ENCODE data around the gene DUS2. TPM values are rescaled to one million over a fixed set of nuclear protein-coding genes. Genes with fewer than 3 reads are reported as not detected.

The DUS2 gene
- total RNA-seq, result 11.3 TPM

DNA sequence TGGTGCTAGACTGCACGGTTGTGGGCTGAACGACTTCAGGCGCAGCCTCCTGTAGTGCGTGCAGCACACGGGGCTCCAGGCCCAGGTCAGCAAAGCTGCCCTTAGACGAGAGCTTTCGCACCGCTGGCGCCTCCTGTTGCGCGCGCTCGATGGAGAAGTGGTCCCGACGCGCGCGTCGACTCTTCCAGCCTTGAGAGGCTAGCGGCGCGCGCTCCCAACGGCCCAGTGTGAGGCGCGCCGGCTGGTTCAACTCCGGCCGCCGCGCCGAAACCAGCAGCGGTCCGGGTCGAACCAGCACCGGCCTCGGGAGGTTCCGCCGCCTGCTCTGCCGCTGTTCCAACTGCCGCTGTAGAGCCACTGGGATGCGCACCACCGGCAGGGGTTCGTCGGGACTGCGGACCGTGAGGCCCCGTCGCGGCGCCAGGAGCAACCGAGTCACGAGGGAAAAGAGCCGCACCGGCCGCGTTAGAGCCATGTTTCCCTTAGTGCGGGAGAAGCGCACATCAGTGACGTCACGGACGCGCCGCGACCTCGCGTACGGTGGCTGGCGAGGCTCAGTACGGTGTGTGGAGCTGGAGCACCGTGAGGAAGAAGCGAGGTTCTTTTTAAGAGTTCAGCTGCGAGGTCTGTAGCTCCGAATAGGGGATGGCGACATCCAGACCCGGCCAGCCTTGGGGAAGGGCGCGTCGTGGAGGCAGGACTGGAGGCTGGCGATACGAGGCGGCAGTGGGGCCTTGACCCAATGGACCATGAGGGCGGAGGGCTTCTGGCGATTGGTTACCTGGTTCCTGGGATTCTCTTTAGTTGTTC lies at the start of gene DUS2, which contains the start of gene DDX28:
DUS2 (plus strand) TSS at position 557 of the 810 bp plus-strand sequence. CDS start 14,740 bp downstream, outside the sequence.
DDX28 (minus strand) TSS at position 505 of the 810 bp plus-strand sequence; CDS start at position 475, 30 bp downstream.
- no peaks in the 10 kb centered on the region for H3K9me3 ChIP-seq (ENCODE audit: low read depth, low read length)
- H3K4me3 ChIP-seq (ENCODE audit: low read length), result peak within 1 kb of the TSS; percentile 90
- H3K4me1 ChIP-seq (ENCODE audit: insufficient read depth, low read length), result peaks cover 35% of the 10 kb centered on the region
- no peaks in the 10 kb centered on the region for H3K27me3 ChIP-seq (ENCODE audit: insufficient read depth, low read length)

DNA sequence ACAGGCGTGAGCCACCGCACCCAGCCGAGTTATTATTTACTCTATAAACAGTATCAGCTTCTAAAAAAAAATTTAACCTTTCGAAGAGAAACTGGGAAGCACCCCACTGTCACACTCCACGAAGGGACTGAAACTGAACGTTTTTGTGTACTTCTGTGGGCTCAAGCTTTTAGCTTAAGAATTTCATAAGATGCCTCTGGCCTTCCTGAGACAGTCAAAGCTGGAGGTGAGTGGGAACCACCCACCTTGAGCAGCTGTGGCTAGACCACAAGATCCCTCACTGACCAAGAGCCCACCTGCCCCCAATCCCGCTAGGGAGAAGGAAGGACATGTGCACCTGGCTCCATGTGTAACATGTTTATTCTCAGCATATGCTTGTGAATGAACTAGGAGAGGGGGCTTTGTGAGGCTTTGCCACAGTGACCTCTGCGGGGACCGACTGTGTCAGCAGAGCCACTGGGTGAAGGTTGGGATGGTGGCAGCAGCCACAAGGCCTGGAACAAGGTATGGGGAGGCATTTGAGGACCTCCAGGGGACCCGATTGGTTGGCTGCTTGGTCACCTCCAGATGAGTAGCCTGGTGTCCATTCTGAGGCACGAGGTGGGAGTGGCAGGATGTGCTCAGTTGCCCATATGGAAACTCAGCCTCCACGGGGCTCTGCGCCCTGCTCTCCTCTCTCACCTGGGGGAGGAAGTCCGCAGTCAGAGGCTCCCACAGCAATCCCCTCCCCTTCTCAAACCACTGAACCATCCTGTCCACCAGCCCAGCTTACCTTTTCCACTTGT lies 47.6 kb upstream of the DUS2 start:
- no peaks in the 10 kb centered on the region for H3K4me1 ChIP-seq (ENCODE audit: insufficient read depth, low read length)
- H3K9me3 ChIP-seq (ENCODE audit: low read depth, low read length), result no peaks in the 10 kb centered on the region
- H3K4me3 ChIP-seq (ENCODE audit: low read length), result no peak overlapping the region
- H3K27me3 ChIP-seq (ENCODE audit: insufficient read depth, low read length), result no peaks in the 10 kb centered on the region

DNA sequence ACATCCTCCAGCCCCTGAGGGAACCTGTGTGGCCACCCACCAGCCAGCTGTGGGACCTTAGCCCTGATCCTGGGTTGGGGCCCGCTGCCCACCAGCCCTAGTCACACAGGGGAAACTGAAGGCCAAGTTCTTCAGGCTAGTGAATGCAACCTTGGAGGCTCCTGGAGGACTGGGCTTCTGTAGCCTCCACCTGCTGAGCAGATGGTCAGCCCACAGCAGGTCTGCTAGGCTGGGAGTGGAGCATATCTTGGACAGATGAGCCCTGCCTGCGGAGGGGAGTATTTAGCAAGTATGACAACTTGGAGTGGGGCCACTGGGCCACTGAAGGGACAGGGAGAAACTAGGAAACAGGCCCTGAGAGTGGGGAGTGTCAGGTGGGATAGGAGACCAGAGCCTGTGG lies 46.9 kb upstream of the DUS2 start:
- Histone ChIP-seq H3K27me3 (ENCODE audit: insufficient read depth, low read length) (no peaks in the 10 kb centered on the region), H3K4me1 (ENCODE audit: insufficient read depth, low read length) (no peaks in the 10 kb centered on the region), H3K9me3 (ENCODE audit: low read depth, low read length) (no peaks in the 10 kb centered on the region), H3K4me3 (ENCODE audit: low read length) (no peak overlapping the region)

DNA sequence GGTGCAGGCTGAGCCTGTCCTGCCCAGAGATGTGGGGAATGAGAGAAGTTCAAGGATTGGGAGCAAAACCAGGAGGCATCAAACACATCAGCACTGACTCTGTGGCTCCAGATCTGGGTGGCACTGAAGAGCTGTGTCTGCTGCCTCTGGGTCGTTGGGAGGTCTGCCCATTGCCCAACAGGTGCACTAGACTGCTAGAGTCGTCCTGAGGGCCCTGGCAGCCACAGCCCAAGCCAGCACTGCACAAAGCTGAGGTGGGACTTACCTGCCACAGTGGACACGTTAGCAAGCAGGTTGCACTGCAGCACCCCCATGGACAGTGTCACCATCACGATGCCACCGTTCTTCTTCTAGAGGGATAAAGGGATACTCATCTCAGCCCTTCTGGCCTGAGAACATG lies 46.1 kb upstream of the DUS2 start:
- Histone ChIP-seq H3K27me3 (ENCODE audit: insufficient read depth, low read length) (no peaks in the 10 kb centered on the region), H3K4me3 (ENCODE audit: low read length) (no peak overlapping the region), H3K4me1 (ENCODE audit: insufficient read depth, low read length) (no peaks in the 10 kb centered on the region), H3K9me3 (ENCODE audit: low read depth, low read length) (no peaks in the 10 kb centered on the region)

DNA sequence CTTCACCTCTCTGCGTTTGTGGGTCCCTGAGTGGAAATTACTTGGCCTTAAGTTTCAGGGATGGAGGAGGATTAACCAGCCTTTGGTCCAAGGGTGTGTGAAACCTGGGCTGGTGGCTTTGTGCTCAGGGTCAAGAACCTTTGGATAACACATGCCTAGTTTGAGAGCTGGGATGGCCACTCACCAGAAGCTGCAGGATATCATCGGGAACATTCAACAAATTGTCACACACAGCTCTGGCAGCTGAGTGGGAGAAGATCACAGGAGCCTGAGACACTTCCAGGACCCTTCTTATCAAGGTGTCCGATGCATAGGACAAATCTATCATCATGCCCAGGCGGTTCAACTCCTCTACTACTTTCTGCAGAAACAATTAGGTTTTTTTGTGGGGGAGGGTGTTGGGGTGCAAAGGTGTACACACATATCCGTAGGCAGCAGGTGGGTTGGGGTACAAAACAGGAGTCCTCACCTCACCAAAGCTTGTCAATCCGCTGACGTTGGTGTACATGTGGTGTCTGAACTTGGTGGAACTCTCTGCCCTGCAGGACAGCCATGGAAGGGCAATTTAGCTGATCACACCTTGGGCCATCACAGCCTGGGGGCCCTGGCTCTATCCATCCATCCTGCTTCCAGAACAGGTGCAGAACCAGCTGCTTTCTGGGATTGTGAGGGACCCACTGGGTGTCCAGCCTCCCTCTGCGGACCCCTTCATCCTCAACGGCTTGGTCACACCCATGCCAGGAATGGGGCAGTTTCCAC lies 45.4 kb upstream of the DUS2 start:
- H3K9me3 ChIP-seq (ENCODE audit: low read depth, low read length), result no peaks in the 10 kb centered on the region
- no peaks in the 10 kb centered on the region for H3K4me1 ChIP-seq (ENCODE audit: insufficient read depth, low read length)
- H3K27me3 ChIP-seq (ENCODE audit: insufficient read depth, low read length), result no peaks in the 10 kb centered on the region
- no peak overlapping the region for H3K4me3 ChIP-seq (ENCODE audit: low read length)

DNA sequence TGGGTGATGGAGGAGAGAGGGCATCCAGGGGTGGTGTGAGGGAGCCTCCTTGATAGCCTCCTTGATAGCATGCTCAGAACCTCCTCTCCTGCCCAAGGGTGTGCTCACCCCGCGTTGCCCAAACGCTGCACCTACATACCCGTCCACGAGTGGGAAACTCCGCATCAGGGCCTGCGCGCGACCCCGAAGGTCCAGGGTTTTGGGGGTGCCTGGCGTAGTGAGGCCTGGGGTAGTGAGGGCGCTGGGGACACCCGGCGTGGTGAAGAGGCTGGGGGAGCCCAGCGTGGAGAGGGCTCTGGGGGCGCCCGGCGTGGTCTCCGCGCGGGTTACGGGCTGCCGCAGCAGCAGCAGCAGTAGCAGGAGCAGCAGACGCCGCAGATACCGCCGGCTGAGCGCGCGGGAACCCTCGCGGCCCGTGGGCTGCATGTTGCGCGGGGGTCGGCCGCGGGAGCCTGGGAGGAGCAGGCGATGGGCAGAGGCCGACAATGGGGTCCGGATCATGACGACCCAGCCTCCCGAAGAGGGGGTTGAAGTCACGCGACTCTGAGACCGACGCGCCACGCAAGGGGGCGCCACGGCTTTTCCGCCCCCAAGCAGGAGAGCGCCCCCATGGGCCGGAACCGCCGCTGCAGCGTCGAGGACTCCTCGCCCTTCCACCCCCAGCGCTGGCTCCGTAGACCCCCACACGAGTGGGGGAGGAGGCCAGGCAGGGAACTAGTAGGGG lies 43.0 kb upstream of the DUS2 start, which contains the start of gene DPEP3:
DPEP3 (minus strand) TSS at position 545 of the 724 bp plus-strand sequence; CDS start at position 426, 119 bp downstream.
- no peaks in the 10 kb centered on the region for H3K9me3 ChIP-seq (ENCODE audit: low read depth, low read length)
- peaks cover 20% of the 10 kb centered on the region for H3K4me1 ChIP-seq (ENCODE audit: insufficient read depth, low read length)
- no peak within 1 kb of the TSS for H3K4me3 ChIP-seq (ENCODE audit: low read length)
- no peaks in the 10 kb centered on the region for H3K27me3 ChIP-seq (ENCODE audit: insufficient read depth, low read length)

DNA sequence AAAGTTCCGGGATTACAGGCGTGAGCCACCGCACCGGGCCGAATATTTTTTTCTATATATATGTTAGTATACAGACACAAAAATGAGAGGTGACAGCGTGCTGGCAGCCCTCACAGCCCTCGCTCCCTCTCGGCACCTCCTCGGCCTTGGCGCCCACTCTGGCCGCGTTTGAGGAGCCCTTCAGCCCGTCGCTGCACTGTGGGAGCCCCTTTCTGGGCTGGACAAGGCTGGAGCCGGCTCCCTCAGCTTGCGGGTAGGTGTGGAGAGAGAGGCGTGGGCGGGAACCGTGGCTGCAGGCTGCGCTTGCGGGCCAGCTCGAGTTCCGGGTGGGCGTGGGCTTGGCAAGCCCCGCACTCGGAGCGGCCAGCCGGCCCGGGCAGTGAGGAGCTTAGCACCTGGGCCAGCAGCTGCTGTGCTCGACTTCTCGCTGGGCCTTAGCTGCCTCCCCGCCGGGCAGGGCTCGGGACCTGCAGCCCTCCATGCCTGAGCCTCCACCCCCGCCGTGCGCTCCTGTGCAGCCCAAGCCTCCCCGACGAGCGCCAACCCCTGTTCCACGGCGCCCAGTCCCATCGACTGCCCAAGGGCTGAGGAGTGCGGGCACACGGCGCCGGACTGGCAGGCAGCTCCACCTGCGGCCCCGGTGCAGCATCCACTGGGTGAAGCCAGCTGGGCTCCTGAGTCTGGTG lies 40.9 kb upstream of the DUS2 start:
- H3K4me1 ChIP-seq (ENCODE audit: insufficient read depth, low read length), result peaks cover 30% of the 10 kb centered on the region
- no peaks in the 10 kb centered on the region for H3K27me3 ChIP-seq (ENCODE audit: insufficient read depth, low read length)
- H3K4me3 ChIP-seq (ENCODE audit: low read length), result no peak overlapping the region
- H3K9me3 ChIP-seq (ENCODE audit: low read depth, low read length), result no peaks in the 10 kb centered on the region

DNA sequence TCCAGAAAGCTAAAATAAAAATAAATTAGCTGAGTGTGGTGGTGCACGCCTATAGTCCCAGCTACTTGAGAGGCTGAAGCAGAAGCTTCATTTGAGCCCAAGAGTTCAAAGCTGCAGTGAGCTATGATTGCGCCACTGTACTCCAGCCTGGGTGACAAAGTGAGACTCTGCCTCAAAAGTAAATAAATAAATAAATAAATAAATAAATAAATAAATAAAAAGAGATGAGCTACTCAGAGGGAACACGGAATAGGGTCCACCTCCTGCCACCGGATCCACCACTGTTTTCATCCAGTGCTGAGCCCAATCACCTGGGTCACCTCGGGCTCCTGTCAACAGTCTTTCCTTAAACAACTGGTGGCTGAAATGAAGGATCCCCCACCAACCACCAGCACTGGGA lies 36.1 kb upstream of the DUS2 start:
- Histone ChIP-seq H3K4me1 (ENCODE audit: insufficient read depth, low read length) (peaks cover 40% of the 10 kb centered on the region), H3K27me3 (ENCODE audit: insufficient read depth, low read length) (no peaks in the 10 kb centered on the region), H3K4me3 (ENCODE audit: low read length) (no peak overlapping the region), H3K9me3 (ENCODE audit: low read depth, low read length) (no peaks in the 10 kb centered on the region)

DNA sequence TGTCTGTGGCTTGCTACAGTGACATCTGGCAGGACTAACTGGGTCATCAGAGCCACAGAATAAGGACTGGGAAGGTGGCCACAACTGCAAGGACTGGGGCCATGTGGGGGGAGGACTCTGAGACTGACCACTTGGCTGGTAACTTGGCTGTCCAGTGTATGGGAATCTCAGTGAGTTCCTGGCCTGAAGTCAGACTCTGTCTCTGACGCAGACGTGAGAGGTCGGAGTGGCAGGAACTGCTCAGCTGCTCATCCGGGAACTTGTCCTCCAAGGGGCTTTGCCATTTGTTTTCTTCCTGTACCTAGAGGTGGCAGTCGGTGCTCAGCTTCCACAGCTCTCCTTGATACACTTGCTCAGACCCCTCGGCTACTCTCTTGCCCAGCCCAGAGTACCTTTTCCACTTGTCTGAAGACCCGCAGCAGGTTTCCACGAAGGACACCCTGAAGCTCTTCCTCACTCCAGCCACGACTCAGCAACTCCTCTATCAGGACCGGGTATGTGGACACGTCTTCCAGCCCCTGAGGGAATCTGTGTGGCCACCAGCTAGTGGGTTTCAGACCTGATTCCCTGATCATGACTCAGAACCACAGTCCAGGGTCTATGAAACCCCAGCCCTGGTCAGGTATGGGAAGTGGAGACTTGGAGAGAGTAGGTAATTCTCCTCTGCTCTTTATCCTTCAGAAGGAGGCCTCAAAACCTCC lies 35.5 kb upstream of the DUS2 start:
- H3K4me3 ChIP-seq (ENCODE audit: low read length), result no peak overlapping the region
- peaks cover 47% of the 10 kb centered on the region for H3K4me1 ChIP-seq (ENCODE audit: insufficient read depth, low read length)
- no peaks in the 10 kb centered on the region for H3K27me3 ChIP-seq (ENCODE audit: insufficient read depth, low read length)
- H3K9me3 ChIP-seq (ENCODE audit: low read depth, low read length), result no peaks in the 10 kb centered on the region

DNA sequence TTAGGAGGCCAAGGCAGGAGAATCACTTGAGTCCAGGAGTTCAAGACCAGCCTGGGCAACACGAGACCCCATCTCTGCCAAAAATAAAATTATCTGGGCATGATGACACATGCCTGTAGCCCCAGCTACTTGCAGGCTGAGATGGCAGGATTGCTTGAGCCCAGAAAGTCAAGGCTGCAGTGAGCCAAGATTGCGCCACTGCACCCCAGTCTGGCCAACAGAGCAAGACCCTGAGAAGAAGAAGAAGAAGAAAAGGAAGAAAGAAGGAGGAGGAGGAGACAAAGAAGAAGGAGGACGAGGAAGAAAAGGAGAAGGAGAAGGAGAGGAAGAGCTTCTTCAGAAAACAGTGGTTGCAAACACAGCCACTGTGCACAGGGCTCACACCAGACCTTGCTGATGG lies 34.4 kb upstream of the DUS2 start:
- peaks cover 52% of the 10 kb centered on the region for H3K4me1 ChIP-seq (ENCODE audit: insufficient read depth, low read length)
- no peaks in the 10 kb centered on the region for H3K27me3 ChIP-seq (ENCODE audit: insufficient read depth, low read length)

DNA sequence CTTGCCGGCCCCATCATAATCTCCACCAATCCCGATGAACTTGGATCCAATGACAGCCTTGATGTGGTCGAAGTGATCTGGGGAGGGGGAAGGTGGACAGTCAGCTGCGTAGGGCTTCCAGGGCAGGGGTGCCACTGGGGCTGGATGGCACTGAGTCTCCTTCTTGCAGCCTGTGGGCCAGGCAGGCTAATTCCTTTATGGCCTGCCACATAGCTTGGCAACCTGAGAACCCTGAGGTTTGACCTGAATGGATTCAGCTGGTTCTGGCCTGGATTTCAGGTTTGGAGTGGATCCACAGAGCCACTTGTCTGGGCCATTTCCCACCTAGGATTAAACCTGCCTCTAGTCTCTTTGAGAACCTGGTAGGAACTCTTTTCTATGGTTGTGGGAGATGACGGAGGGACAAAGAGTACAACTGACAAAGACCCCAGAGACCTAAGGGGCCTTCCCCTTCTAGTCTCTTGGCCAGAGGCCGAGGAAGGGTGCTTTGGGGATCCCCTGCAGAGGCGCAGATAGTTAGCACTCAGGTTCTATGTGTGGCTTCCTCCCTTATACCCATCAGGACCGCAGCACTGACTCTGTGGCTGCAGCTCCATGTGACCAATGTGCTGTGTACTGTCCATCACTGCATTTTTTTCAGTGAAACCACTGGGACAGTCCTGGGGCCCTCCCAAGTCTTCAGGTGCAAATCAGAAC lies 33.6 kb upstream of the DUS2 start:
- H3K4me3 ChIP-seq (ENCODE audit: low read length), result no peak overlapping the region
- peaks cover 51% of the 10 kb centered on the region for H3K4me1 ChIP-seq (ENCODE audit: insufficient read depth, low read length)
- no peaks in the 10 kb centered on the region for H3K9me3 ChIP-seq (ENCODE audit: low read depth, low read length)
- no peaks in the 10 kb centered on the region for H3K27me3 ChIP-seq (ENCODE audit: insufficient read depth, low read length)

More for the DNA sequence above, 34.4 kb upstream of the DUS2 start:
- no peak overlapping the region for H3K4me3 ChIP-seq (ENCODE audit: low read length)
- no peaks in the 10 kb centered on the region for H3K9me3 ChIP-seq (ENCODE audit: low read depth, low read length)

DNA sequence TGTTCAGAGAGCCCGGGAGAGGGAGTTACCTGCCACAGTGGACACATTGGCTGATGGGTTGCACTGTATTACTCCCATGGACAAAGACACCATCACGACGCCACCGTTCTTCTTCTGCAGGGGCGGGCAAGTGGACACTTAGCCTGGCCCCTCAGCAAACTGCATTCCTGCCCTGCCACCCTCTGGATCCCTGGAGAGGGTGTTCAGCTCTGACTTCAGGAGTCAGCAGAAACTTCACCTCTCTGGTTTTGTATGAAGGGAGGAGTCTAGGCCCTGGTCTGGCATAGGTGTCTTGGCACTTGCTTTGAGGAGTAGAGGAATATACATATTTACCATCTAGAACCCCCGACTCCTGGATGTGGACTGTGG lies 33.1 kb upstream of the DUS2 start:
- no peaks in the 10 kb centered on the region for H3K27me3 ChIP-seq (ENCODE audit: insufficient read depth, low read length)
- no peak overlapping the region for H3K4me3 ChIP-seq (ENCODE audit: low read length)
- peaks cover 51% of the 10 kb centered on the region for H3K4me1 ChIP-seq (ENCODE audit: insufficient read depth, low read length)
- H3K9me3 ChIP-seq (ENCODE audit: low read depth, low read length), result no peaks in the 10 kb centered on the region

DNA sequence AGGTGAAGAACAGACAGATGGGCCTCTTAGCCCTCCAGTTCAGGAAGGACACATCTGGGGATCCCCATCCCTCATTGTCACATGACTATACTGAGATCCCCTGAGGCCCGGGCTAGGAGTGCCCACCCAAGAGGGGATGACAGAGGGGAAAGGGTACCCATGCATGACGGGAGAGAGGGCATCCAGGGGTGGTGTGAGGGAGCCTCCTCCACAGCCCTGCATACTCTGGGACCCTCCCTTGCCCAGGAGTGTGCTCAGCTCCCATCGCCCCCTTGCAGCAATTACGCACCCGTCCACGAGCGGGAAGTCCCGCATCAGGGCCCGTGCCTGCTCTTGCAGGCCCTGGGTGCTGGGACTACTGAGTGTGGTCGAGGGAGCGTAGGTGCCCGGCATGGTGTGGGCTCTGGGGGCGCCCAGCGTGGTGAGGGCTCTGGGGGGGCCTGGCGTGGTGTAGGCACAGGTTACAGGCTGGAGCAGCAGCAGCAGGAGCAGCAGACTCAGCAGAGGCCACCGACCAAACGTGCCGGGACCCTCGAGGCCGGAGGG lies 30.4 kb upstream of the DUS2 start:
- peaks cover 63% of the 10 kb centered on the region for H3K4me1 ChIP-seq (ENCODE audit: insufficient read depth, low read length)
- H3K27me3 ChIP-seq (ENCODE audit: insufficient read depth, low read length), result no peaks in the 10 kb centered on the region
- no peaks in the 10 kb centered on the region for H3K9me3 ChIP-seq (ENCODE audit: low read depth, low read length)
- H3K4me3 ChIP-seq (ENCODE audit: low read length), result no peak overlapping the region
